SKM-1 treated with dmso at 0.1 percent for 144 hours (cell line): ENCODE data around the gene AJAP1.

Source experiments
- DNase-seq: peaks from one replicate; lab custom pipeline; 2025; ENCODE audit not compliant: unreplicated experiment; lab: John Stamatoyannopoulos, UW

Gene AJAP1

GRCh38 chr1:4628992-4629391, 25.4 kb upstream of the AJAP1 start:
- no peak for DNase-seq

- no peak for DNase-seq
Measured at GRCh38 chr1:4630561-4630960, 23.8 kb upstream of the AJAP1 start.

- DNase-seq, result no peak
Measured at GRCh38 chr1:4631321-4631720, 23.1 kb upstream of the AJAP1 start.

GRCh38 chr1:4633346-4633745, 21.1 kb upstream of the AJAP1 start:
- DNase-seq, result no peak

- DNase-seq, result no peak
Measured at GRCh38 chr1:4634156-4634792, 20.1 kb upstream of the AJAP1 start.

GRCh38 chr1:4634793-4635406, 19.5 kb upstream of the AJAP1 start:
- DNase-seq, result no peak

GRCh38 chr1:4636186-4636585, 18.2 kb upstream of the AJAP1 start:
- DNase-seq, result no peak

GRCh38 chr1:4636644-4637380, 17.6 kb upstream of the AJAP1 start:
- DNase-seq, result no peak

- no peak for DNase-seq
Measured at GRCh38 chr1:4637616-4638344, 16.6 kb upstream of the AJAP1 start.

GRCh38 chr1:4638345-4638729, 16.1 kb upstream of the AJAP1 start:
- no peak for DNase-seq

- no peak for DNase-seq
Measured at GRCh38 chr1:4640931-4641330, 13.5 kb upstream of the AJAP1 start.

- no peak for DNase-seq
Measured at GRCh38 chr1:4647391-4647790, 7.0 kb upstream of the AJAP1 start.

GRCh38 chr1:4648657-4649056, 5.8 kb upstream of the AJAP1 start:
- no peak for DNase-seq

GRCh38 chr1:4650481-4650880, 3.9 kb upstream of the AJAP1 start:
- DNase-seq, result no peak

GRCh38 chr1:4650981-4651380, 3.4 kb upstream of the AJAP1 start:
- no peak for DNase-seq

GRCh38 chr1:4652631-4653327, 1.6 kb upstream of the AJAP1 start:
- peak; percentile 21 for DNase-seq

- DNase-seq, result no peak
Measured at GRCh38 chr1:4653328-4653660, 1.1 kb upstream of the AJAP1 start.

GRCh38 chr1:4654764-4655673, 610 bp downstream of the AJAP1 start:
- DNase-seq, result no peak

GRCh38 chr1:4655674-4656532, 1.5 kb downstream of the AJAP1 start:
- no peak for DNase-seq
